HepG2 (cell line): ENCODE measurements around the gene KRTAP5-9.

Experiments used
- DDIT3 ChIP-seq: sonication (generic); formaldehyde crosslinking; IDR thresholded peaks from 2 replicates; pipeline ENCODE4 v1.4.0; 2020; ENCODE audit warnings: mild to moderate bottlenecking, missing genetic modification reagents
- HNF4G ChIP-seq, 2 experiments: sonication (generic) in 1 of 2; formaldehyde crosslinking in 1 of 2; IDR thresholded peaks; 2 replicates each; pipeline versions ENCODE4 v1.4.0 to v1.6.1; 2011 to 2020; ENCODE audit warnings: borderline replicate concordance in 2 of 2, low read depth in 2 of 2, mild to moderate bottlenecking in 2 of 2, low read length in 1 of 2, missing genetic modification reagents in 1 of 2, moderate library complexity in 1 of 2
- HNRNPL ChIP-seq: fragments of 200-400 bp; formaldehyde crosslinking; IDR thresholded peaks from 2 replicates; pipeline ENCODE4 v1.6.1; 2017; ENCODE audit warnings: mild to moderate bottlenecking, low read depth, low read length
- TARDBP ChIP-seq: sonication (generic); formaldehyde crosslinking; IDR thresholded peaks from 2 replicates; pipeline ENCODE4 v1.8.0; 2022; ENCODE audit warnings: mild to moderate bottlenecking, missing genetic modification reagents
- ZNF629 ChIP-seq: sonication (generic); formaldehyde crosslinking; conservative IDR thresholded peaks from 2 replicates; pipeline ENCODE4 v1.5.0; 2020; ENCODE audit warnings: missing genetic modification reagents
- ZNF766 ChIP-seq: sonication (generic); formaldehyde crosslinking; IDR thresholded peaks from 2 replicates; pipeline ENCODE4 v1.5.0; 2020; ENCODE audit warnings: missing genetic modification reagents, borderline replicate concordance
- ZNF781 ChIP-seq: sonication (generic); formaldehyde crosslinking; IDR thresholded peaks from 2 replicates; pipeline ENCODE4 v1.5.1; 2020; ENCODE audit warnings: borderline replicate concordance, mild to moderate bottlenecking, missing genetic modification reagents; ENCODE audit errors: not compliant biosample characterization

GRCh38 chr11:71518506-71519471 lies 29.4 kb upstream of the KRTAP5-9 start:
- no peak for TF ChIP-seq ZNF766
- TF ChIP-seq ZNF781, result no peak
- no peak for TF ChIP-seq HNRNPL
- TF ChIP-seq HNF4G (IDR thresholded peaks at IDR 0.05; ENCODE audit: borderline replicate concordance, low read depth, low read length), result no peak
- TF ChIP-seq HNF4G (CRISPR knock-in tag; IDR thresholded peaks at IDR 0.05; ENCODE audit: borderline replicate concordance, low read depth), result no peak
- TF ChIP-seq ZNF629 (CRISPR knock-in tag), result no peak
- TF ChIP-seq TARDBP (CRISPR knock-in tag), result no peak
- no peak for TF ChIP-seq DDIT3 (CRISPR knock-in tag)
